B cell (primary cell): ENCODE results near the gene TUNAR. TPM values are rescaled to one million over a fixed set of nuclear protein-coding genes. Genes with fewer than 3 reads are reported as not detected.

ENCODE experiments used
- ATAC-seq: fragments of 200-7000 bp; cut with Tn5 transposase; one replicate; pipeline ENCODE4 v1.10.0; 2021; ENCODE audit warnings: low read depth, mild to moderate bottlenecking, moderate number of reproducible peaks, moderate library complexity
- CTCF ChIA-PET: fragments of 350-600 bp; sonication (Branson Sonifier 250); formaldehyde crosslinking; loops from one replicate; lab custom pipeline; 2021; ENCODE audit warnings: antibody characterized with exemption, inconsistent platforms; lab: Charles Lee
- POLR2A ChIA-PET: fragments of 350-600 bp; sonication (Branson Sonifier 250); formaldehyde crosslinking; loops from one replicate; lab custom pipeline; 2021; ENCODE audit warnings: antibody characterized with exemption; lab: Charles Lee
- DNase-seq: peaks from one replicate; pipeline ENCODE4 v3.0.0; 2013
- H2AFZ ChIP-seq: 2 replicates; pipeline ENCODE4 v1.6.1; 2012; ENCODE audit warnings: mild to moderate bottlenecking, low read depth, low read length; ENCODE audit not compliant: insufficient read depth, poor library complexity, severe bottlenecking
- H3K27ac ChIP-seq, 2 donors: 1 replicate in 1 of 2; 2 replicates in 1 of 2; pipeline ENCODE4 v1.5.1; 2012 to 2013; ENCODE audit warnings: low read length in 2 of 2, mild to moderate bottlenecking in 2 of 2, moderate library complexity in 1 of 2
- H3K27me3 ChIP-seq, 4 experiments: fragments of 200-600 bp in 1 of 4; sonication (generic) in 1 of 4; replicated peaks in 1 of 4; 1 replicate in 2 of 4; 2 replicates in 2 of 4; pipeline versions ENCODE4 v1.6.1 to v1.7.0; 2013 to 2016; ENCODE audit warnings: low read length in 3 of 4, mild to moderate bottlenecking in 2 of 4, mixed read lengths in 1 of 4, moderate library complexity in 1 of 4; ENCODE audit not compliant: insufficient read depth in 4 of 4, control insufficient read depth in 3 of 4; ENCODE audit errors: control extremely low read depth in 1 of 4
- H3K36me3 ChIP-seq, 2 experiments: replicated peaks in 1 of 2; 1 replicate in 1 of 2; 2 replicates in 1 of 2; pipeline versions ENCODE4 v1.6.1 to v1.7.1; 2013; ENCODE audit warnings: low read length in 1 of 2; ENCODE audit not compliant: insufficient read depth in 2 of 2, control insufficient read depth in 1 of 2; ENCODE audit errors: control extremely low read depth in 1 of 2, extremely low read depth in 1 of 2
- H3K4me1 ChIP-seq, 2 donors: fragments of 200-600 bp in 1 of 2; sonication (generic) in 1 of 2; 1 replicate in 1 of 2; 2 replicates in 1 of 2; pipeline versions ENCODE4 v1.5.1 to v1.6.1; 2013 to 2017; ENCODE audit warnings: low read length in 2 of 2; ENCODE audit not compliant: control insufficient read depth in 2 of 2, insufficient read depth in 2 of 2
- H3K4me2 ChIP-seq: replicated peaks from 2 replicates; pipeline ENCODE3; 2012; ENCODE audit warnings: mild to moderate bottlenecking, low read depth, low read length; ENCODE audit not compliant: poor library complexity, severe bottlenecking
- H3K4me3 ChIP-seq, 5 experiments: fragments of 200-600 bp in 1 of 5; sonication (generic) in 1 of 5; 1 replicate in 3 of 5; 2 replicates in 2 of 5; pipeline versions ENCODE4 v1.5.1 to v1.7.0; 2011 to 2016; ENCODE audit warnings: low read length in 4 of 5, mild to moderate bottlenecking in 4 of 5, low read depth in 2 of 5, control low read depth in 1 of 5, moderate library complexity in 1 of 5; ENCODE audit not compliant: insufficient read depth in 1 of 5; ENCODE audit errors: control extremely low read depth in 1 of 5, extremely low read depth in 1 of 5
- H3K79me2 ChIP-seq: fragments of 200-600 bp; sonication (generic); one replicate; pipeline ENCODE4 v1.6.0; 2016; ENCODE audit warnings: low read length; ENCODE audit not compliant: control insufficient read depth, insufficient read depth
- H3K9ac ChIP-seq: fragments of 200-600 bp; sonication (generic); 2 replicates; pipeline ENCODE4 v1.6.1; 2017; ENCODE audit warnings: mild to moderate bottlenecking, low read length, moderate library complexity
- H3K9me3 ChIP-seq, 3 donors: one replicate each; pipeline versions ENCODE4 v1.6.1 to v1.7.1; 2013; ENCODE audit warnings: low read length in 2 of 3; ENCODE audit not compliant: control insufficient read depth in 2 of 3, insufficient read depth in 1 of 3; ENCODE audit errors: control extremely low read depth in 1 of 3
- H4K20me1 ChIP-seq: 2 replicates; pipeline ENCODE4 v1.6.0; 2012; ENCODE audit warnings: mild to moderate bottlenecking, low read length; ENCODE audit not compliant: insufficient read depth, control insufficient read depth, poor library complexity, severe bottlenecking
- H3K27ac Mint-ChIP-seq: one replicate; pipeline ENCODE4 v1.8.0; 2021; ENCODE audit warnings: mixed read lengths
- H3K27me3 Mint-ChIP-seq: one replicate; pipeline ENCODE4 v1.8.0; 2021; ENCODE audit warnings: mixed read lengths
- H3K4me1 Mint-ChIP-seq: one replicate; pipeline ENCODE4 v1.8.0; 2021; ENCODE audit warnings: mixed read lengths
- H3K4me3 Mint-ChIP-seq: one replicate; pipeline ENCODE4 v1.8.0; 2021; ENCODE audit warnings: mixed read lengths
- H3K9me3 Mint-ChIP-seq: one replicate; pipeline ENCODE4 v1.8.0; 2022; ENCODE audit warnings: mixed read lengths; ENCODE audit not compliant: insufficient read depth
- EZH2 ChIP-seq: IDR thresholded peaks from 2 replicates; pipeline ENCODE4 v1.6.1; 2012; ENCODE audit warnings: borderline replicate concordance, low read depth, mild to moderate bottlenecking, moderate library complexity, low read length; ENCODE audit not compliant: insufficient read depth, poor library complexity, severe bottlenecking
- WGBS: methylation state at CpG from one replicate; pipeline ENCODE4 v1.1.5; 2013; ENCODE audit warnings: missing lambda C conversion rate; ENCODE audit not compliant: insufficient coverage; 5-methylcytosine and 5-hydroxymethylcytosine counted together
- intact Hi-C: fragments of 100-400 bp; cut with micrococcal nuclease; formaldehyde crosslinking; loops from one replicate; pipeline ENCODE4 v1.10.0; 2022
- polyA plus RNA-seq: library from polyadenylated mRNA; depleted of rRNA; stranded (reverse); fragments of >200 nt; gene quantifications from 2 replicates; pipeline ENCODE4 v1.2.3, GENCODE V29; 2012
- total RNA-seq, 2 donors: library from RNA; stranded (reverse); fragments of 120-200 nt in 1 of 2; gene quantifications; 1 replicate in 1 of 2; 2 replicates in 1 of 2; pipeline versions ENCODE4 v1.2.3 to v1.2.4, GENCODE V29; 2013 to 2022
- TF ChIP-seq, protein P1 (sequence below): fragments of 200-600 bp; IDR thresholded peaks from one replicate; pipeline ENCODE4 v1.8.0; 2022; ENCODE audit warnings: antibody characterized with exemption, mild to moderate bottlenecking

TUNAR gene
- total and polyA plus RNA-seq, 2 donors (not counting 1 experiment from before 2014, with no cell fraction given): 0.48 to 0.81 TPM

GRCh38 chr14:95959317-95959716 is 82.7 kb downstream of the TUNAR start:
- Mint-ChIP-seq H3K27me3 (peaks cover 12% of the 10 kb centered on the region), H3K27ac (no peak overlapping the region), H3K9me3 (no peaks in the 10 kb centered on the region), H3K4me1 (no peaks in the 10 kb centered on the region), H3K4me3 (no peak overlapping the region)
- H3K4me1 ChIP-seq: no peaks in the 10 kb centered on the region
- CTCF ChIA-PET: no interaction called here
- no peak overlapping the region for H2AFZ ChIP-seq
- H3K4me3 ChIP-seq: no peak overlapping the region
- 80% methylated on average over 1 of the region's 1 CpG for WGBS
- H3K79me2 ChIP-seq: no peaks in the 10 kb centered on the region
- H3K9me3 ChIP-seq: peaks cover 0 to 2% (median 0%) of the 10 kb centered on the region in 3 donors
- TF ChIP-seq EZH2: no peak
- TF ChIP-seq, protein P1, sequence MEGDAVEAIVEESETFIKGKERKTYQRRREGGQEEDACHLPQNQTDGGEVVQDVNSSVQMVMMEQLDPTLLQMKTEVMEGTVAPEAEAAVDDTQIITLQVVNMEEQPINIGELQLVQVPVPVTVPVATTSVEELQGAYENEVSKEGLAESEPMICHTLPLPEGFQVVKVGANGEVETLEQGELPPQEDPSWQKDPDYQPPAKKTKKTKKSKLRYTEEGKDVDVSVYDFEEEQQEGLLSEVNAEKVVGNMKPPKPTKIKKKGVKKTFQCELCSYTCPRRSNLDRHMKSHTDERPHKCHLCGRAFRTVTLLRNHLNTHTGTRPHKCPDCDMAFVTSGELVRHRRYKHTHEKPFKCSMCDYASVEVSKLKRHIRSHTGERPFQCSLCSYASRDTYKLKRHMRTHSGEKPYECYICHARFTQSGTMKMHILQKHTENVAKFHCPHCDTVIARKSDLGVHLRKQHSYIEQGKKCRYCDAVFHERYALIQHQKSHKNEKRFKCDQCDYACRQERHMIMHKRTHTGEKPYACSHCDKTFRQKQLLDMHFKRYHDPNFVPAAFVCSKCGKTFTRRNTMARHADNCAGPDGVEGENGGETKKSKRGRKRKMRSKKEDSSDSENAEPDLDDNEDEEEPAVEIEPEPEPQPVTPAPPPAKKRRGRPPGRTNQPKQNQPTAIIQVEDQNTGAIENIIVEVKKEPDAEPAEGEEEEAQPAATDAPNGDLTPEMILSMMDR: no peak
- POLR2A ChIA-PET: no interaction called here
- H4K20me1 ChIP-seq: no peaks in the 10 kb centered on the region
- H3K9ac ChIP-seq: no peak overlapping the region
- H3K36me3 ChIP-seq: no peaks in the 10 kb centered on the region
- no peak overlapping the region for H3K27ac ChIP-seq
- intact Hi-C loops: no loop called here
- no peak overlapping the region for H3K4me2 ChIP-seq
- ATAC-seq: no peak
- peaks cover 0 to 2% (median 0%) of the 10 kb centered on the region in 4 experiments for H3K27me3 ChIP-seq
- DNase-seq: no peak

DNA sequence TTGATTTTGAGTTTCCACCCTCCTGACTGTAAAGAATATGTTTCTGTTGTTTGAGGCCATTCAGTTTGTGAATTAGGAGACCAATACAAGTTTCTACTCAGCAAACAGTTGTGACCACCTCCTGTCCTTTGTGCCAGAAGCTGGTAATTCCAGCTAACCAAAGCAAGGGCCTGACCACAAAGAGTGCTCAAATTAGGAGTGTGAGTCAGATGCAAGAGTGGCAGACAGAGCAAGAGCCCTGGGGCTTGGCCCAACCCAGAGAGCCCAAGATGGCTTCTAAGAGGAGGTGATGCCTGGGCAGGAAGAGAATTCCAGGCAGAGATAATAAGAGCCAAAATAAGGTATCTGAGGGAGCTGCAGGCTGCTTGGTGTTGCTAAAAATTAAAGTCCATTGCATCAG is 84.8 kb downstream of the TUNAR start:
- Mint-ChIP-seq H3K27me3 (peaks cover 12% of the 10 kb centered on the region), H3K4me3 (no peak overlapping the region), H3K27ac (no peak overlapping the region), H3K9me3 (peaks cover 5% of the 10 kb centered on the region), H3K4me1 (no peaks in the 10 kb centered on the region)
- H3K27me3 ChIP-seq: peaks cover 0 to 2% (median 0%) of the 10 kb centered on the region in 4 experiments
- intact Hi-C loops: no loop called here
- no peaks in the 10 kb centered on the region for H3K4me1 ChIP-seq
- no peaks in the 10 kb centered on the region for H3K79me2 ChIP-seq
- H3K9ac ChIP-seq: no peak overlapping the region
- POLR2A ChIA-PET: no interaction called here
- no peak overlapping the region for H3K4me2 ChIP-seq
- no peaks in the 10 kb centered on the region for H3K36me3 ChIP-seq
- peaks cover 0 to 5% (median 0%) of the 10 kb centered on the region in 3 donors for H3K9me3 ChIP-seq
- H2AFZ ChIP-seq: no peak overlapping the region
- H4K20me1 ChIP-seq: no peaks in the 10 kb centered on the region
- H3K27ac ChIP-seq: no peak overlapping the region
- TF ChIP-seq, protein P1: no peak
- TF ChIP-seq EZH2: no peak
- DNase-seq (no peak), ATAC-seq (no peak)
- CTCF ChIA-PET: no interaction called here
- H3K4me3 ChIP-seq: no peak overlapping the region
